GM23338 (cell line): Measurements from ENCODE around the gene TBX10. TPM values are rescaled to one million over a fixed set of nuclear protein-coding genes. Genes with fewer than 3 reads are reported as not detected.

Experiments
- ATAC-seq: fragments of 200-7000 bp; cut with Tn5 transposase; 3 replicates; pipeline ENCODE4 v1.9.1; 2020
- DNase-seq: peaks from one replicate; pipeline ENCODE4 v3.0.0-alpha.2; 2015; ENCODE audit warnings: low spot score
- H2AFZ ChIP-seq: fragments of 200-600 bp; sonication (generic); 2 replicates; pipeline ENCODE4 v1.8.0; 2016; ENCODE audit warnings: antibody characterized with exemption, mild to moderate bottlenecking, moderate library complexity
- H3F3A ChIP-seq: fragments of 200-600 bp; sonication (generic); replicated peaks from 2 replicates; pipeline ENCODE4 v1.8.0; 2017; ENCODE audit warnings: antibody characterized with exemption, mixed run types, low read depth
- H3K27ac ChIP-seq: fragments of 200-600 bp; sonication (generic); 2 replicates; pipeline ENCODE4 v1.6.1; 2016; ENCODE audit warnings: low read depth
- H3K27me3 ChIP-seq: fragments of 200-600 bp; sonication (generic); 2 replicates; pipeline ENCODE4 v1.8.0; 2016; ENCODE audit warnings: mild to moderate bottlenecking, mixed run types, moderate library complexity; ENCODE audit not compliant: insufficient read depth
- H3K36me3 ChIP-seq: fragments of 200-600 bp; sonication (generic); 2 replicates; pipeline ENCODE4 v1.8.0; 2016; ENCODE audit warnings: mild to moderate bottlenecking; ENCODE audit not compliant: insufficient read depth
- H3K4me1 ChIP-seq: fragments of 200-600 bp; sonication (generic); 2 replicates; pipeline ENCODE4 v1.8.0; 2016; ENCODE audit warnings: mild to moderate bottlenecking, moderate library complexity; ENCODE audit not compliant: insufficient read depth
- H3K4me2 ChIP-seq: fragments of 200-600 bp; sonication (generic); 2 replicates; pipeline ENCODE4 v1.7.1; 2017; ENCODE audit warnings: mixed run types
- H3K4me3 ChIP-seq: fragments of 200-600 bp; sonication (generic); 2 replicates; pipeline ENCODE4 v1.6.1; 2016; ENCODE audit warnings: mixed run types
- H3K79me2 ChIP-seq: fragments of 200-600 bp; sonication (generic); replicated peaks from 2 replicates; pipeline ENCODE4 v1.8.0; 2017; ENCODE audit warnings: mild to moderate bottlenecking; ENCODE audit not compliant: insufficient read depth
- H3K9me2 ChIP-seq: fragments of 200-600 bp; sonication (generic); 2 replicates; pipeline ENCODE4 v1.8.0; 2017; ENCODE audit not compliant: insufficient read depth
- H4K20me1 ChIP-seq: fragments of 200-600 bp; sonication (generic); replicated peaks from 2 replicates; pipeline ENCODE4 v1.8.0; 2017; ENCODE audit warnings: mild to moderate bottlenecking; ENCODE audit not compliant: insufficient read depth
- H3K27ac Mint-ChIP-seq: 2 replicates; pipeline ENCODE4 v1.8.0; 2020; ENCODE audit warnings: inconsistent platforms, mild to moderate bottlenecking, moderate library complexity, mixed read lengths
- H3K27me3 Mint-ChIP-seq: 3 replicates; pipeline ENCODE4 v1.8.0; 2022; ENCODE audit warnings: low read depth, mild to moderate bottlenecking, moderate library complexity, mixed read lengths, inconsistent platforms; ENCODE audit not compliant: insufficient read depth, poor library complexity
- H3K36me3 Mint-ChIP-seq: 3 replicates; pipeline ENCODE4 v1.8.0; 2021; ENCODE audit warnings: low read depth, mild to moderate bottlenecking, inconsistent platforms, moderate library complexity, mixed read lengths
- H3K4me1 Mint-ChIP-seq: 3 replicates; pipeline ENCODE4 v1.8.0; 2020; ENCODE audit warnings: mild to moderate bottlenecking, inconsistent platforms, mixed read lengths
- H3K4me3 Mint-ChIP-seq: 3 replicates; pipeline ENCODE4 v1.8.0; 2021; ENCODE audit warnings: moderate library complexity, mild to moderate bottlenecking, inconsistent platforms, mixed read lengths
- H3K9me3 Mint-ChIP-seq: 3 replicates; pipeline ENCODE4 v1.8.0; 2020; ENCODE audit warnings: moderate library complexity, mild to moderate bottlenecking, inconsistent platforms, mixed read lengths
- CREB1 ChIP-seq: fragments of 250-450 bp; sonication (Bioruptor Pico); IDR thresholded peaks from 2 replicates; pipeline ENCODE4 v1.5.0; 2020; ENCODE audit warnings: low read depth, mild to moderate bottlenecking, moderate library complexity
- CTCF ChIP-seq, 2 experiments: fragments of 200-600 bp in 1 of 2; sonication (generic) in 1 of 2; conservative IDR thresholded peaks; 2 replicates each; pipeline versions ENCODE4 v1.5.1 to v1.6.1; 2016 to 2017; ENCODE audit warnings: antibody characterized with exemption in 2 of 2, low read depth in 2 of 2, mild to moderate bottlenecking in 2 of 2, moderate library complexity in 1 of 2
- EZH2 ChIP-seq: fragments of 200-600 bp; sonication (generic); IDR thresholded peaks from one replicate; pipeline ENCODE4 v1.8.0; 2017; ENCODE audit warnings: antibody characterized with exemption, mild to moderate bottlenecking, low read depth; ENCODE audit not compliant: unreplicated experiment
- EZH2phosphoT487 ChIP-seq: fragments of 200-600 bp; sonication (generic); IDR thresholded peaks from one replicate; pipeline ENCODE4 v1.8.1; 2018; ENCODE audit warnings: antibody characterized with exemption; ENCODE audit not compliant: unreplicated experiment
- JUNB ChIP-seq: IDR thresholded peaks from one replicate; pipeline ENCODE4 v1.6.1; 2016; ENCODE audit warnings: antibody characterized with exemption; ENCODE audit not compliant: unreplicated experiment
- NANOG ChIP-seq: IDR thresholded peaks from 2 replicates; pipeline ENCODE4 v1.6.1; 2016; ENCODE audit warnings: antibody characterized with exemption, borderline replicate concordance
- POLR2AphosphoS5 ChIP-seq: IDR thresholded peaks from 2 replicates; pipeline ENCODE4 v1.6.1; 2016; ENCODE audit warnings: antibody characterized with exemption, low read depth
- REST ChIP-seq: IDR thresholded peaks from one replicate; pipeline ENCODE4 v1.6.1; 2018; ENCODE audit warnings: antibody characterized with exemption; ENCODE audit not compliant: unreplicated experiment
- STAT1 ChIP-seq: IDR thresholded peaks from one replicate; pipeline ENCODE4 v1.6.1; 2016; ENCODE audit warnings: antibody characterized with exemption; ENCODE audit not compliant: unreplicated experiment
- ZNF114 ChIP-seq: fragments of 250-450 bp; sonication (Bioruptor Pico); IDR thresholded peaks from 2 replicates; pipeline ENCODE4 v1.5.0; 2020; ENCODE audit warnings: mild to moderate bottlenecking, moderate library complexity
- ZNF331 ChIP-seq: fragments of 250-450 bp; sonication (Bioruptor Pico); IDR thresholded peaks from 2 replicates; pipeline ENCODE4 v1.5.0; 2020; ENCODE audit warnings: low read depth, mild to moderate bottlenecking, moderate library complexity
- polyA plus RNA-seq: library from polyadenylated mRNA; unstranded; fragments of >200 nt; fragmentation: Nextera tagmentation; extraction: Ambion mirVana; gene quantifications from 2 replicates; pipeline ENCODE4 v1.2.1, GENCODE V29; 2016
- total RNA-seq: library from RNA; depleted of rRNA; stranded (reverse); fragments of >200 nt; shearing (Covaris generic); gene quantifications from 2 replicates; pipeline ENCODE4 v1.2.3, GENCODE V29; 2014
- TF ChIP-seq, protein P1 (sequence below): IDR thresholded peaks from 2 replicates; pipeline ENCODE4 v1.6.1; 2016; ENCODE audit warnings: antibody characterized with exemption
- TF ChIP-seq, protein P2 (sequence below): fragments of 250-450 bp; sonication (Bioruptor Pico); IDR thresholded peaks from 2 replicates; pipeline ENCODE4 v1.5.0; 2020; ENCODE audit warnings: mild to moderate bottlenecking, moderate library complexity

Gene TBX10
- total and polyA plus RNA-seq, 2 experiments from 2014 or later: 0.10 TPM; not detected in 1

DNA sequence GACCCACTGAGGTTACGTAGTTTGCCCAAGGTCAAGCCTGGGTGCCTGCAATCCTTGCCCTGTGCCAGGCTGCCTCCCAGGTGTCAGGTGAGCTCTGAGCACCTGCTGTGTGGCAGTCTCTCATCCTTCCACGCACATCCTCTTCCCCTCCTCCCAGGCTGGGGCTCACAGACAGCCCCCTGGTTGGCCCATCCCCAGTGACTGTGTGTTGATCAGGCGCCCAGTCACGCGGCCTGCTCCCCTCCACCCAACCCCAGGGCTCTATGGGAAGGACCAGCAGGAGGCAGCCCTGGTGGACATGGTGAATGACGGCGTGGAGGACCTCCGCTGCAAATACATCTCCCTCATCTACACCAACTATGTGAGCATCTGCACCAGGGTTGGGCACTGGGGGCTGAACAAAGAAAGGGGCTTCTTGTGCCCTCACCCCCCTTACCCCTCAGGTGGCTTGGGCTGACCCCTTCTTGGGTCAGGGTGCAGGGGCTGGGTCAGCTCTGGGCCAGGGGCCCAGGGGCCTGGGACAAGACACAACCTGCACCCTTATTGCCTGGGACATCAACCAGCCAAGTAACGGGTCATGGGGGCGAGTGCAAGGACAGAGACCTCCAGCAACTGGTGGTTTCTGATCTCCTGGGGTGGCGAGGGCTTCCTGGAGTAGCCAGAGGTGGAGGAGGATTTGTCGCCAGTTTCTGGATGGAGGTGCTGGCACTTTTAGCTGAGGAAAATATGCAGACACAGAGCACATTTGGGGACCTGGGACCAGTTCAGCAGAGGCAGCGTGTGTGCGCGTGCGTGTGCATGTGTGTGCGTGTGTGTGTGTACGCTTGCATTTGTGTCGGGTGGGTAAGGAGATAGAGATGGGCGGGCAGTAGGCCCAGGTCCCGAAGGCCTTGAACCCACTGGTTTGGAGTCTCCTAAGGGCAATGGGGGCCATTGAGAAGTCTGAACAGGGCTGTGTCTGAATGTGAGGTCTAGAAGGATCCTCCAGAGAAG is 54.4 kb downstream of the TBX10 start:
- H3K36me3 Mint-ChIP-seq: peaks cover 50% of the 10 kb centered on the region
- H4K20me1 ChIP-seq: peaks cover 17% of the 10 kb centered on the region; the same call in 1 of the 2 replicates
- H3K36me3 ChIP-seq: peaks cover 11% of the 10 kb centered on the region; the same call in 1 of the 2 replicates
- H3K4me2 ChIP-seq: peak overlapping the region; percentile 95
- 0 out of 2 replicates have a peak overlapping the region, but pooled peaks have one; percentile 69 for H3K27ac ChIP-seq
- H3K4me1 Mint-ChIP-seq: peaks cover 47% of the 10 kb centered on the region
- H3K9me2 ChIP-seq: no peaks in the 10 kb centered on the region
- no peaks in the 10 kb centered on the region for H3K27me3 ChIP-seq
- peaks cover 31% of the 10 kb centered on the region for H3K4me1 ChIP-seq
- H3K79me2 ChIP-seq: peaks cover 27% of the 10 kb centered on the region
- peak overlapping the region; percentile 88 for H3K4me3 ChIP-seq
- H2AFZ ChIP-seq: no peak overlapping the region
- H3F3A ChIP-seq: peaks cover 20% of the 10 kb centered on the region
- peak overlapping the region; percentile 93 for H3K27ac Mint-ChIP-seq
- ATAC-seq: peak; percentile 3; the same call in 2 of the 3 replicates
- H3K27me3 Mint-ChIP-seq: peaks cover 30% of the 10 kb centered on the region
- TF ChIP-seq STAT1 (no peak), JUNB (no peak), EZH2phosphoT487 (no peak), NANOG (no peak), EZH2 (no peak), REST (no peak), ZNF114 (CRISPR knock-in tag) (no peak), CREB1 (CRISPR knock-in tag) (no peak), ZNF331 (CRISPR knock-in tag) (no peak), CTCF (conservative IDR thresholded peaks at IDR 0.05; ENCODE audit: low read depth in 2 of 2) (no peak), POLR2AphosphoS5 (no peak)
- TF ChIP-seq, protein P1, sequence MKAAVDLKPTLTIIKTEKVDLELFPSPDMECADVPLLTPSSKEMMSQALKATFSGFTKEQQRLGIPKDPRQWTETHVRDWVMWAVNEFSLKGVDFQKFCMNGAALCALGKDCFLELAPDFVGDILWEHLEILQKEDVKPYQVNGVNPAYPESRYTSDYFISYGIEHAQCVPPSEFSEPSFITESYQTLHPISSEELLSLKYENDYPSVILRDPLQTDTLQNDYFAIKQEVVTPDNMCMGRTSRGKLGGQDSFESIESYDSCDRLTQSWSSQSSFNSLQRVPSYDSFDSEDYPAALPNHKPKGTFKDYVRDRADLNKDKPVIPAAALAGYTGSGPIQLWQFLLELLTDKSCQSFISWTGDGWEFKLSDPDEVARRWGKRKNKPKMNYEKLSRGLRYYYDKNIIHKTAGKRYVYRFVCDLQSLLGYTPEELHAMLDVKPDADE: no peak
- TF ChIP-seq, protein P2, sequence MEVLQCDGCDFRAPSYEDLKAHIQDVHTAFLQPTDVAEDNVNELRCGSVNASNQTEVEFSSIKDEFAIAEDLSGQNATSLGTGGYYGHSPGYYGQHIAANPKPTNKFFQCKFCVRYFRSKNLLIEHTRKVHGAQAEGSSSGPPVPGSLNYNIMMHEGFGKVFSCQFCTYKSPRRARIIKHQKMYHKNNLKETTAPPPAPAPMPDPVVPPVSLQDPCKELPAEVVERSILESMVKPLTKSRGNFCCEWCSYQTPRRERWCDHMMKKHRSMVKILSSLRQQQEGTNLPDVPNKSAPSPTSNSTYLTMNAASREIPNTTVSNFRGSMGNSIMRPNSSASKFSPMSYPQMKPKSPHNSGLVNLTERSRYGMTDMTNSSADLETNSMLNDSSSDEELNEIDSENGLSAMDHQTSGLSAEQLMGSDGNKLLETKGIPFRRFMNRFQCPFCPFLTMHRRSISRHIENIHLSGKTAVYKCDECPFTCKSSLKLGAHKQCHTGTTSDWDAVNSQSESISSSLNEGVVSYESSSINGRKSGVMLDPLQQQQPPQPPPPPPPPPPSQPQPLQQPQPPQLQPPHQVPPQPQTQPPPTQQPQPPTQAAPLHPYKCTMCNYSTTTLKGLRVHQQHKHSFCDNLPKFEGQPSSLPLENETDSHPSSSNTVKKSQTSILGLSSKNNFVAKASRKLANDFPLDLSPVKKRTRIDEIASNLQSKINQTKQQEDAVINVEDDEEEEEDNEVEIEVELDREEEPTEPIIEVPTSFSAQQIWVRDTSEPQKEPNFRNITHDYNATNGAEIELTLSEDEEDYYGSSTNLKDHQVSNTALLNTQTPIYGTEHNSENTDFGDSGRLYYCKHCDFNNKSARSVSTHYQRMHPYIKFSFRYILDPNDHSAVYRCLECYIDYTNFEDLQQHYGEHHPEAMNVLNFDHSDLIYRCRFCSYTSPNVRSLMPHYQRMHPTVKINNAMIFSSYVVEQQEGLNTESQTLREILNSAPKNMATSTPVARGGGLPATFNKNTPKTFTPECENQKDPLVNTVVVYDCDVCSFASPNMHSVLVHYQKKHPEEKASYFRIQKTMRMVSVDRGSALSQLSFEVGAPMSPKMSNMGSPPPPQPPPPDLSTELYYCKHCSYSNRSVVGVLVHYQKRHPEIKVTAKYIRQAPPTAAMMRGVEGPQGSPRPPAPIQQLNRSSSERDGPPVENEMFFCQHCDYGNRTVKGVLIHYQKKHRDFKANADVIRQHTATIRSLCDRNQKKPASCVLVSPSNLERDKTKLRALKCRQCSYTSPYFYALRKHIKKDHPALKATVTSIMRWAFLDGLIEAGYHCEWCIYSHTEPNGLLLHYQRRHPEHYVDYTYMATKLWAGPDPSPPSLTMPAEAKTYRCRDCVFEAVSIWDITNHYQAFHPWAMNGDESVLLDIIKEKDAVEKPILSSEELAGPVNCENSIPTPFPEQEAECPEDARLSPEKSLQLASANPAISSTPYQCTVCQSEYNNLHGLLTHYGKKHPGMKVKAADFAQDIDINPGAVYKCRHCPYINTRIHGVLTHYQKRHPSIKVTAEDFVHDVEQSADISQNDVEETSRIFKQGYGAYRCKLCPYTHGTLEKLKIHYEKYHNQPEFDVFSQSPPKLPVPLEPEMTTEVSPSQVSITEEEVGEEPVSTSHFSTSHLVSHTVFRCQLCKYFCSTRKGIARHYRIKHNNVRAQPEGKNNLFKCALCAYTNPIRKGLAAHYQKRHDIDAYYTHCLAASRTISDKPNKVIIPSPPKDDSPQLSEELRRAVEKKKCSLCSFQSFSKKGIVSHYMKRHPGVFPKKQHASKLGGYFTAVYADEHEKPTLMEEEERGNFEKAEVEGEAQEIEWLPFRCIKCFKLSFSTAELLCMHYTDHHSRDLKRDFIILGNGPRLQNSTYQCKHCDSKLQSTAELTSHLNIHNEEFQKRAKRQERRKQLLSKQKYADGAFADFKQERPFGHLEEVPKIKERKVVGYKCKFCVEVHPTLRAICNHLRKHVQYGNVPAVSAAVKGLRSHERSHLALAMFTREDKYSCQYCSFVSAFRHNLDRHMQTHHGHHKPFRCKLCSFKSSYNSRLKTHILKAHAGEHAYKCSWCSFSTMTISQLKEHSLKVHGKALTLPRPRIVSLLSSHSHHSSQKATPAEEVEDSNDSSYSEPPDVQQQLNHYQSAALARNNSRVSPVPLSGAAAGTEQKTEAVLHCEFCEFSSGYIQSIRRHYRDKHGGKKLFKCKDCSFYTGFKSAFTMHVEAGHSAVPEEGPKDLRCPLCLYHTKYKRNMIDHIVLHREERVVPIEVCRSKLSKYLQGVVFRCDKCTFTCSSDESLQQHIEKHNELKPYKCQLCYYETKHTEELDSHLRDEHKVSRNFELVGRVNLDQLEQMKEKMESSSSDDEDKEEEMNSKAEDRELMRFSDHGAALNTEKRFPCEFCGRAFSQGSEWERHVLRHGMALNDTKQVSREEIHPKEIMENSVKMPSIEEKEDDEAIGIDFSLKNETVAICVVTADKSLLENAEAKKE (CRISPR knock-in tag): no peak
- no peak for DNase-seq
- H3K9me3 Mint-ChIP-seq: peaks cover 2% of the 10 kb centered on the region; the same call in 2 of the 3 replicates
- peak overlapping the region; percentile 85 for H3K4me3 Mint-ChIP-seq
